HEK293T (cell line): ENCODE data around the gene RFNG.
"Not testable (repeated sequence)": the region's sequence is repeated elsewhere in the genome, so short reads cannot be mapped to it uniquely, and the experiment has no call there.

Experiments
- CTCF ChIA-PET: fragments of 350-600 bp; formaldehyde crosslinking; extraction: SDS; loops from one replicate; lab custom pipeline; 2021; ENCODE audit warnings: antibody characterized with exemption, inconsistent platforms; lab: Yijun Ruan, JAX
- POLR2A ChIA-PET: fragments of 350-600 bp; formaldehyde crosslinking; extraction: SDS; loops from one replicate; lab custom pipeline; 2020; ENCODE audit warnings: antibody characterized with exemption, inconsistent platforms; lab: Yijun Ruan, JAX
- DNase-seq: peaks from one replicate; pipeline ENCODE4 v3.0.0; 2012; ENCODE audit warnings: mixed read lengths; ENCODE audit errors: extremely low spot score
- ARNT ChIP-seq: fragments of 450-650 bp; IDR thresholded peaks from 2 replicates; pipeline ENCODE4 v1.6.1; 2017; ENCODE audit warnings: mild to moderate bottlenecking
- BHLHE40 ChIP-seq: fragments of 450-650 bp; IDR thresholded peaks from 2 replicates; pipeline ENCODE4 v1.6.1; 2016; ENCODE audit warnings: mild to moderate bottlenecking, moderate library complexity, borderline replicate concordance
- CTBP1 ChIP-seq: fragments of 450-650 bp; IDR thresholded peaks from 2 replicates; pipeline ENCODE4 v1.6.1; 2016; ENCODE audit warnings: borderline replicate concordance
- ELF4 ChIP-seq: fragments of 450-650 bp; IDR thresholded peaks from 2 replicates; pipeline ENCODE4 v1.6.1; 2017; ENCODE audit warnings: antibody characterized with exemption
- FOXA1 ChIP-seq: fragments of 450-650 bp; IDR thresholded peaks from 2 replicates; pipeline ENCODE4 v1.6.1; 2016; ENCODE audit warnings: mild to moderate bottlenecking
- FOXK2 ChIP-seq: fragments of 450-650 bp; IDR thresholded peaks from 2 replicates; pipeline ENCODE4 v1.6.1; 2016; ENCODE audit warnings: mild to moderate bottlenecking
- FOXM1 ChIP-seq: fragments of 450-650 bp; IDR thresholded peaks from 2 replicates; pipeline ENCODE4 v1.6.1; 2017; ENCODE audit warnings: mild to moderate bottlenecking, borderline replicate concordance
- HDGF ChIP-seq: fragments of 450-650 bp; IDR thresholded peaks from 2 replicates; pipeline ENCODE4 v1.6.1; 2017; ENCODE audit warnings: antibody characterized with exemption, borderline replicate concordance
- L3MBTL2 ChIP-seq: fragments of 450-650 bp; conservative IDR thresholded peaks from 2 replicates; pipeline ENCODE4 v1.6.1; 2016; ENCODE audit warnings: mild to moderate bottlenecking
- LEF1 ChIP-seq: fragments of 450-650 bp; IDR thresholded peaks from 2 replicates; pipeline ENCODE4 v1.6.1; 2017; ENCODE audit warnings: mild to moderate bottlenecking, borderline replicate concordance
- NFRKB ChIP-seq: fragments of 450-650 bp; IDR thresholded peaks from 2 replicates; pipeline ENCODE4 v1.6.1; 2016; ENCODE audit warnings: mild to moderate bottlenecking, moderate library complexity
- PKNOX1 ChIP-seq: fragments of 450-650 bp; IDR thresholded peaks from 2 replicates; pipeline ENCODE4 v1.6.1; 2016
- SP1 ChIP-seq: fragments of 450-650 bp; IDR thresholded peaks from 2 replicates; pipeline ENCODE4 v1.6.1; 2017
- SUZ12 ChIP-seq: fragments of 450-650 bp; IDR thresholded peaks from 2 replicates; pipeline ENCODE4 v1.6.1; 2016; ENCODE audit warnings: mild to moderate bottlenecking
- TARDBP ChIP-seq: fragments of 450-650 bp; IDR thresholded peaks from 2 replicates; pipeline ENCODE4 v1.6.1; 2016
- ZNF384 ChIP-seq: fragments of 450-650 bp; IDR thresholded peaks from 2 replicates; pipeline ENCODE4 v1.6.1; 2016

The RFNG gene

DNA sequence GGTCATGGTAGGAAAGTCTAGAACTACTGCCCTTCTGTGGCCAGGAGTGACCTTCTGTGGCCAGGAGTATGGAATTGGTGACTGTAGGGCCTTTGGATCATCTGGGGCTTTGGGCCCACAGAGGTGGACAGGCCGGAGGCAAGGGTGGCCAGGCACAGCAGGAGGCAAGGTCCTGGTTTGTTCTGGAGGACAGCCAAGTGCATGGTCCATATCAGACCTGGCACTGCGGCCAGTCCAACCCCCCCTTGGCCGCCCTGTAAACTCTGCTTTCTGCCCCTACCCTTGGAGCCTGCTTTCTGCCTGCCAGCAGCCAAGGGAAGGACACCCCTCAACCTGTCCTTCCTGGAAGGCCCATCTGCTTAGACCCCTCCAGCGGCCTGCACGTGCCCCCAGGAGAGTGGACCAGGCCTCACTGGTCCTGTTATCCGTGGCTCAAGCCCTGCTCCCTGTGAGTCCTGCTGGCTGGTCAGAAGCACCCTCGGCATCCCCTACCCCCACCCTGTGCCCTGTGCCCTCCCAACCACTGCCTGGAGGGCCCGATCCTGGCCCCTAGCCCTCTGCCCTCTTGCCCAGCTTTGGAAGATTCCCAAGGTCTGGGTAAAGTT lies 11.8 kb downstream of the RFNG start:
- CTCF ChIA-PET, result interaction anchor here (0.6 kb wide), 1 partner anchor 11 kb away, joined by 3 read pairs; no protein-coding TSS in a partner anchor
- DNase-seq, result no peak
- no peak for TF ChIP-seq BHLHE40
- TF ChIP-seq FOXK2, result no peak
- TF ChIP-seq ELF4, result no peak
- TF ChIP-seq ZNF384, result no peak
- no peak for TF ChIP-seq NFRKB
- TF ChIP-seq L3MBTL2, result no peak
- TF ChIP-seq ARNT, result no peak
- no peak for TF ChIP-seq CTBP1
- TF ChIP-seq SUZ12, result no peak
- no peak for TF ChIP-seq PKNOX1
- no peak for TF ChIP-seq LEF1
- no peak for TF ChIP-seq FOXM1
- no peak for TF ChIP-seq HDGF
- POLR2A ChIA-PET, result interaction anchor here (0.7 to 1.5 kb wide), 3 partner anchors 10 to 103 kb away, joined by 3 read pairs; partner anchors contain the start of genes FASN and PYCR1

DNA sequence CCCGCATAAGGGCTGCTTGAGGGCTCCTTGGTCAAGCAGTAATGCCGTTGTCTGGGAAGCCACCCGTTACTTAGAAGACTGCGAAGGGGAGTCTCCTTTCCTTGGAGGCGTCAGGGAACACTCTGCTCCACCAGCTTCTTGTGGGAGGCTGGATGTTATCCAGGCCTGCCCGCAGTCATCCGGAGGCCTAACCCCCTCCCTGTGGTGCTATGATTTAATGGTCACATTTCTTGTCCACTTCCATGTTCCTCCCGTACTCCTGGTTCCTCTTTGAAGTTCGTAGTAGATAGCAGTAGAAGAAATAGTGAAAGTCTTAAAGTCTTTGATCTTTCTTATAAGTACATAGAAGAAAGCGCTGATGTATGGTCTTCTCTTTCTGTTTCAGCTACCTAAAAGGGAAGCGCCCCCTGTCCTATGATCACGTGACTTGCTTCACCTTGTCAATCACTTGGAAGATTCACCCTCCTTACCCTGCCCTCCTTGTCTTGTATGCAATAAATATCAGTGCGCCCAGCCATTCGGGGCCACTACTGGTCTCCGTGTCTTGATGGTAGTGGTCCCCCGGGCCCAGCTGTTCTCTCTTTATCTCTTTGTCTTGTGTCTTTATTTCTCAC lies 12.7 kb downstream of the RFNG start:
- ChIA-PET POLR2A (interaction anchor here (1.8 kb wide), 1 partner anchor 60 kb away, joined by 12 read pairs; the partner anchor contains the start of gene FASN), CTCF (interaction anchor here (1.7 kb wide), 1 partner anchor 16 kb away, joined by 17 read pairs; the partner anchor contains the start of genes CENPX and LRRC45)
- DNase-seq, result not testable (repeated sequence)

- ChIA-PET CTCF (interaction anchor here (0.6 to 1.7 kb wide), 12 partner anchors 11 to 378 kb away, joined by 3 to 17 read pairs (median 4); partner anchors contain the start of genes CENPX, FASN, LRRC45 and NOTUM), POLR2A (interaction anchor here (0.5 to 1.8 kb wide), 21 partner anchors 8 to 168 kb away, joined by 3 to 22 read pairs (median 4); partner anchors contain the start of genes CENPX, DUS1L, FASN and GPS1)
- DNase-seq, result no peak
- no peak for TF ChIP-seq FOXK2
- no peak for TF ChIP-seq FOXA1
- TF ChIP-seq L3MBTL2, result 0 out of 2 replicates have a peak, but pooled peaks have one; percentile 46
Observed at GRCh38 chr17:82037889-82038195, 13.8 kb downstream of the RFNG start.

DNA sequence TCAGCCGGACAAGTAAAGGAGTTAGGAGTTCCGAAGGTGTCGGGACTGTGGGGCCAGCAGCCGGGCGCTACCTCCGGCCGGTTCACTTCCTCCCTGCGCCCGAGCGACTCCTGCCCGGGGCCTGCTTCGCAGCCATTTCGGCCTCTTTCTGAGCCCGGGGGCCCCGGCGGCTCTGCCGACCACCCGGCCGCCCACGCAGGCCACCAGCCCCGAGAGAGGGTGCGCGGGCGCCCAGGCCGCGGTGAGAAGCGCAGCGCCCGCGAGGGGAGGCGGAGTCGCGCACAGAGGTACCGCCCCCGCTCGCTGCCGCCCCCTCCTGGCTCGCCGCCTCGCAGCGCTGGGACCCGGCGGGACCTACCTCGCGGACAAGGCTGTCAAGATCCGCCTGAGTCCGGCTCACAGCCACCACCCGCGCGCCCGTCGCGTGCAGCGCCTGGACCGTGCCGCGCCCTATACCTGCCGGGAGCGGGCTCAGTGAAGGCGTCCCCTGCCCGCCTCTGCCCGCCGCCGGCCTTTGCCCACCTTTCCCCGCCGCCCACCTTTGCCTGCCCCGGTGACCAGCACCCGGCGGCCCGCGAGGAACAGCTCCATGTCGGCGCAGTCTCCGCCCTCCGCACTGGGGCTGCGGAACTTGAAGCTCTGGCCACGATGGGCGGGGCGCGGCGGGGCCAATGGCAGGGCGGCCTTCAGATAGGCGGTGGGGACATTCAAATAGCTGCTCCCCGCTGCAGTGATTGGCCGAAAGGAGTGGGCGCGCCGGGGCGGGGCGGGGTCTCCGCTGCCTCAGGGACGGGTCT lies 14.3 kb downstream of the RFNG start, which contains the start of gene DCXR:
Gene DCXR (minus strand): TSS at position 606 of the 797 bp plus-strand sequence. CDS start 15 bp downstream, at position 591.
- CTCF ChIA-PET, result interaction anchor here (0.6 to 1.7 kb wide), 12 partner anchors 11 to 377 kb away, joined by 3 to 17 read pairs (median 4); partner anchors contain the start of genes CENPX, FASN, LRRC45 and NOTUM
- DNase-seq, result peak; percentile 94
- POLR2A ChIA-PET, result interaction anchor here (0.5 to 1.8 kb wide), 21 partner anchors 8 to 168 kb away, joined by 3 to 22 read pairs (median 4); partner anchors contain the start of genes CENPX, DUS1L, FASN and GPS1
- TF ChIP-seq ZNF384 (no peak), L3MBTL2 (peak; percentile 68), PKNOX1 (peak; percentile 86), TARDBP (no peak), NFRKB (no peak), ELF4 (no peak), FOXK2 (no peak), CTBP1 (no peak), FOXA1 (no peak), SUZ12 (no peak), FOXM1 (no peak), SP1 (no peak), BHLHE40 (no peak), ARNT (no peak), HDGF (0 out of 2 replicates have a peak, but pooled peaks have one; percentile 45), LEF1 (no peak)

DNA sequence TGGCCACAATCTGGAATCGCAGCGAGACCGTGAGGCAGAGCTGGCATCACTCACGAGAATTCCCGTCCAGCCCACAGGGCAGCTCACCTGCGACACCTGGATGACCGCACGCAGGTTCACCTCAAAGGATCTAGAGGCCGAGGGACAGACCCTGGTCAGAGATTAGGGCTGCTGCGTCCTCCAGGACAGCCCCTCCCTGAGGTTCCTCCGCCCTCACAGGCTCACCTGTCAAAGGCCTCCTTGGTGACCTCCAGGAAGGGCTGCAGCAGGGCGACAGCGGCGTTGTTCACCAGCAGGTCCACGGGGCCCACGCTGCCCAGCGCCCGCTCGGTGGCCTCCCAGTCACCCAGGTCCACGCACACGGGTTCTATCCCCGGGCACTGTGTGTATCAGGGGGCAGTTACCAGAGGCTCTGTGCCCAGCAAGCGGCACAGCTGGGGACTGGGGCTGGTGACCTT lies 14.9 kb downstream of the RFNG start:
- DNase-seq, result no peak
- TF ChIP-seq TARDBP, result no peak
- TF ChIP-seq LEF1, result no peak
- no peak for TF ChIP-seq ARNT
- no peak for TF ChIP-seq BHLHE40
- no peak for TF ChIP-seq L3MBTL2
- TF ChIP-seq HDGF, result no peak
- TF ChIP-seq ELF4, result no peak
- TF ChIP-seq FOXA1, result no peak
- no peak for TF ChIP-seq SUZ12
- no peak for TF ChIP-seq FOXK2
- TF ChIP-seq PKNOX1, result no peak
- no peak for TF ChIP-seq SP1
- TF ChIP-seq ZNF384, result no peak
- TF ChIP-seq CTBP1, result no peak
- no peak for TF ChIP-seq NFRKB
- no peak for TF ChIP-seq FOXM1
- POLR2A ChIA-PET, result interaction anchor here (0.9 to 1.8 kb wide), 4 partner anchors 13 to 62 kb away, joined by 3 to 12 read pairs (median 7); partner anchors contain the start of genes CENPX, FASN and LRRC45
- CTCF ChIA-PET, result interaction anchor here (1.3 kb wide), 1 partner anchor 12 kb away, joined by 3 read pairs; no protein-coding TSS in a partner anchor
